ENCODE measurements around the gene AP3M1. TPM values are rescaled to one million over a fixed set of nuclear protein-coding genes. Genes with fewer than 3 reads are reported as not detected.

The AP3M1 gene
- total RNA-seq (2022; extraction: Qiagen RNA extraction) = 26.7 to 32.5 TPM (median 30.3 TPM) in 5 replicates

DNA sequence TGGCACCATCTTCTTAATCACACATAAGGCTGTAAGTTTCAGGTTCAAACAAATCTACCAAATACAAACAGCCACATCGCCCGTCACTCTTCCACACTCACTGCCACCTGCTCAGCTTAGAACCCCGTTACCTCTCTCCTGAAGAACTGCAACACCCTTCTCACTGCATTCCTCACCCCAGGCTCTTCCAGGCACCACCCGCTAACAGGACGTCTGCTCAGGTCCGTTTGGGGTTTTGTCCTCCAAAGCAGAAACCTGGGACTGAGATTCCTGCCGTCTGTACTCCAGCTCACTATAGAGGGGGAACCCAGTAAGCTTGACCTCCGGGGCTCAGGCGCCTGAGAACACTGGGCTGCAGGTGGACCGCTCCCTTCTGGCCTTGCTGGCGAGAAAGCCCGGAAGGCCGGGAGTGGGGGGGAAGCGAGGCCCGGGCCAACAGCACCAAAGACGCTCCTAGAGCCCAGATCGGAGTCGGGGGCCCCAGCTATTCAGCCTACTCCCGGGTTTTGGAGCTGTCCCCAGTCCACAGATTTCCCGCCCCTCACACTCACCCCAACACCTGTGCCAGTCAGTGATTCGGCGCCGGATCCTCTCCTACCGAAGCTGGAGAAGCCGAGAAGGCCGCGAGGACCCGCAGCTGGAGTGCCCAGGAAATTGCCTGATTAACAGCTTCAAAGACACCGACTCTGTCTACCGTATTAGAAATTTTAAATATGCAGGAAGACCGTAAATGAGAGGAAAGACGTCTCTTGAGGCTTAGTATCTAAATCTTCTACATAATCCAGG lies at the start of gene AP3M1:
TSS of gene AP3M1 (minus strand) at position 625 of the 786 bp plus-strand sequence. CDS start 12,449 bp downstream, outside the sequence.

DNA sequence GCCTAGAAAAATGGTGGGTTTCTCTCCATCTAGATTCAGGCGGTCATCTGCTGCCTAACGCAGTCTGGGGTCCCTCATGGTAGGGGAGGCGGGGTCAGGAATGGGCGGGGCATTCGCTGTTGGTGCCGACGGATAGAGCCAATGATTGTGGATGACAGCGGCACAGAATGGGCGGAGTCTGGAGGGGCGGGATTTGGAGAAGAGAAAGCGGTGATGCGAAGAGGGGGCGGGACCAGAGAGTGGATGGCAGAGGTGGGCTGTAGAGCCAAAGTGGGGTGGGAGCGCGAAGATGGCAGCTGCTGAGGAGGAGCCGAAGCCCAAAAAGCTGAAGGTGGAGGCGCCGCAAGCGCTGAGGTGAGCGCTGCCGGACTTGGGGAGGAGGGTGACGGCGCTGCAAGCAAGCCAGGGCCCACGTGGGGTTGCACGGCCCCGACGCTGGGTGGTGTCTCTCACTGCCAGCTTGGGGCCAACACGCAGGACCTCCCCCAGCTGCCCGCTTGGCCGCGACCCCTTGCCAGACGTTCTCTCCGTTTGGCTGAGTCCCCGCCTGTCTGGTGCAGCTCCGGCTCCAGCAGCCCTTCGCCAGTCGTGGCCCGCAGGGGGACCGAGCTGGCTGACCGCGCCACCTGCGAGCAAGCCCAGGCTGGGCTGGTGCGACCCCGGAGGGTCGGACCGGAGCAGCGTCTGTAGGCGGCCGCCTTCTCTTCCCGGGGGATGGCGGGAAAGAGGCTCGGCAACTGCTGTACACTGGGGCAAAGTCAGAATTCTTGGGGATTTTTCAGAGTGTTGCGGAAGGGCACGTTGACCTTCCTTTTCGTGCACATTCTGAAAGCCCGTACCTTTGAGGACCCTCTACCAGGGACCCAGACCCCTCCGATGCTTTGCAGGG lies 606 bp upstream of the AP3M1 start, which contains the start of gene ADK:
TSS of gene ADK (plus strand) at position 232 of the 889 bp plus-strand sequence. CDS start at position 290, 58 bp downstream.

Other genes with a start within 250 kb of the AP3M1 start
- gene PLAU, start 239.7 kb downstream of the AP3M1 start, total RNA-seq (2022; extraction: Qiagen RNA extraction) = 102 to 121 TPM (median 116 TPM) in 5 replicates
- 153 to 228 TPM (median 198 TPM) in 5 replicates for gene VCL, start 152.7 kb downstream of the AP3M1 start, total RNA-seq (2022; extraction: Qiagen RNA extraction)
- 32.7 to 35.2 TPM (median 33.7 TPM) in 5 replicates for gene ADK, start 393 bp upstream of the AP3M1 start, total RNA-seq (2022; extraction: Qiagen RNA extraction)